NCI-H748 treated with DMSO at 0.1 percent for 48 hours (cell line): ENCODE data around the gene SNRPD2.

Experiments used
- DNase-seq: peaks from one replicate; lab custom pipeline; 2025; lab: John Stamatoyannopoulos, UW

SNRPD2 gene

DNA sequence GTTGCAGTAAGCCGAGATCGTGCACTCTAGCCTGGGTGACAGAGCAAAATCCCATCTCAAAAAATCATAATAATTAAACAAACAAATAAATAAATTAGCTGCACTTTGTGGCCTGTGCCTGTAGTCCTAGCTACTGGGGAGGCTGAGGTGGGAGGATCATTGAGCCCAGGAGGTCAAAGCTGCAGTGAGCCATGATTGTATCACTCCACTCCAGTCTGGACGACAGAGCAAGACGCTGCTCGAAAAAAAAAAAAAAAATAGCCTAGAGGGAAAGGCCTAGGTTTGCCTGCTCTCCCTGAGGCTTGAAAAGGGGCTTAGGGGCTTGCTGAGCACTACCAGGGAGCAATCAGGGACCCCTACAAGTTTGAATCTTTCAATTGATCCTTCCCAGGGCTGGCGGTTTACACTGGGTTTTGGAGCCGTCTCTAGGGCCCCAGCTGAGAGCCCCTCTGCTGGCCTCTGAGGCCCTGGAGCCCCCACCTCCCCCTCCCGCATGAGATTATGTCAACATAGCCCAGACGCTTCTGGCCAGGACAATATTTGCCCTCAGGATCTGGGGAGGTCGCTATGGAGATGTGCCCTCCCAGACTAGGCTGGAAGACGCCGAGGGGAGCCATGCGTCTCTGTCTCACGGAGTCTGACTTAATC is 34.1 kb downstream of the SNRPD2 start:
- DNase-seq = no peak

DNA sequence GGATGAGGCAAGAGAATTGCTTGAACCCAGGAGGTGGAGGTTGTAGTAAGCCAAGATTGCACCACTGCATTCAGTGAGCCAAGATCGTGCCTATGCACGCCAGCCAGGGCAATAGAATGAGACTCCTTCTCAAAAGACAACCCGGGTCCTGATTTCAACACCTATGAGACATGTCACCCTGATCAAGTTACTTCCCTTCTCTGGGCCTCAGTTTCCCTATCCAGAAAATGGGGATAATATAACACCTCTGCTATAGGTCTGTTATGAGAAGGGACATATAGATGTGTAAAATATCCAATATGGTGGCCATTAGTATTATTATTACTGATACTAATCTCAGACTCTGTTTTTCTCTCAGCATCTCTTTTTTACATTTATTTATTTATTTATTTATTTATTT is 36.7 kb downstream of the SNRPD2 start:
- DNase-seq = no peak

- DNase-seq = no peak
These were observed 38.1 kb downstream of the SNRPD2 start for GRCh38 chr19:45653634-45654033.

GRCh38 chr19:45650722-45651121 is 41.0 kb downstream of the SNRPD2 start:
- DNase-seq = no peak

DNA sequence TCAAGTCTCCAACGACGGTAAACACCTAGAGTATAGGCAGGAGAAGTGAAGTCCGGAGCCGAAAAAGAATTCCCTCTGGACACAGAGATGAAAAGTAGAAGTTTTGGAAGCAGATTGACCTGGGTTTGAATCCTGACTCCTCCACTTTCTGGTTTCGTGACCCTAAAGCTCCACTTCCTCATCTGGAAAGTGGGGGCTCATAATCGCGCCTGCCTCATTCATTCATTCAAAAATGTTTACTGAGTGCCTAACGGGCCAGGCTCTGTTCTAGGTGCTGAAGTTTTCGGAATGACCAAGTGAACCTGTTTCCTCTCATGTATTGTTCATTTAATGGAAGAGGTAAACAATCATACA is 45.4 kb downstream of the SNRPD2 start:
- no peak for DNase-seq

GRCh38 chr19:45645631-45646344 is 46.0 kb downstream of the SNRPD2 start:
- peak; percentile 81 for DNase-seq

- DNase-seq = no peak
These were observed 46.6 kb downstream of the SNRPD2 start for GRCh38 chr19:45645068-45645630.

- no peak for DNase-seq
These were observed 47.6 kb downstream of the SNRPD2 start for GRCh38 chr19:45643927-45644771.

DNA sequence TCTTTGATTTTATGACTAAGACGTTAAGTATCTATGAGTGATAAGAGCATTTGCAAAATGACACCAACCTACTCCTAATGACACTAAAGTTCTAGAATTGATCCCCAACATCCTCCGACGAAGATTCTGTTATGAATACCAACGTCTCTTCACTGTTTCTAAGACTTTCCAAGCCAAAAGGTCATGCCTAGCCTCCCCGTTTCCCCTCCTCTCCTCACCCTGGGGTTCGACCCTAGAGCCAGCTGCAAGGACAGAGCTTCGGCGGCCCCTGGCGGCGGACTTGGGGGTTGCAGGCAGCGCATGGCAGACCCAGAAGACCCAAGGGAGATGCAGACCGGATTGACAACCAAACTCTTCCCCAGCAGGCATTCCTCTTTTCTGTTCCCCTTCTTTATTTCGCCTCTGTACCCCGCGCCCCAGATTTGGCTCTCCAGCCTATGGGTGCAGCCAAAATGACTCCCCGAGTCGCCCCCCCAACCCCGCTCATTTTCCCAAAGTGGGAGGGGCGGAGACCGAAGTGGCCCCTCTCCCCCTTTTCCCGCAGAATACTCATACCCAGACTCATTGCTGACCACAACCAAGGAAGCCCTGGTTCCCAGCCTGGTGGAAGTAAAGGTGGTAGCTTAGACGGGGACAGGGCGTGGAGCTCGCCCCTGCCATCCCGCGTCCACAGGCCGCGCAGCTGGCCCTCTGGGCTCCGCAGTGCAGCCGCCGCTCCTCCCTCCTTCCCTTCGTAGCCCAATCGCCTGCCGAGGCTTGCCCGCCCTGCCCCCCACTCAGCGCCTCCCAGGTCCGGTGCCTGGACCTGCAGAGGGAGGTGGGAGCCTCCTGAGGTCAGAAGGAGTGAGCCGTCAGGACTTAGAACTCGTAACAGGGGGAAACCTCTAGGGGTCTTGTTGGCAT is 48.5 kb downstream of the SNRPD2 start:
- DNase-seq = peak; percentile 77

DNA sequence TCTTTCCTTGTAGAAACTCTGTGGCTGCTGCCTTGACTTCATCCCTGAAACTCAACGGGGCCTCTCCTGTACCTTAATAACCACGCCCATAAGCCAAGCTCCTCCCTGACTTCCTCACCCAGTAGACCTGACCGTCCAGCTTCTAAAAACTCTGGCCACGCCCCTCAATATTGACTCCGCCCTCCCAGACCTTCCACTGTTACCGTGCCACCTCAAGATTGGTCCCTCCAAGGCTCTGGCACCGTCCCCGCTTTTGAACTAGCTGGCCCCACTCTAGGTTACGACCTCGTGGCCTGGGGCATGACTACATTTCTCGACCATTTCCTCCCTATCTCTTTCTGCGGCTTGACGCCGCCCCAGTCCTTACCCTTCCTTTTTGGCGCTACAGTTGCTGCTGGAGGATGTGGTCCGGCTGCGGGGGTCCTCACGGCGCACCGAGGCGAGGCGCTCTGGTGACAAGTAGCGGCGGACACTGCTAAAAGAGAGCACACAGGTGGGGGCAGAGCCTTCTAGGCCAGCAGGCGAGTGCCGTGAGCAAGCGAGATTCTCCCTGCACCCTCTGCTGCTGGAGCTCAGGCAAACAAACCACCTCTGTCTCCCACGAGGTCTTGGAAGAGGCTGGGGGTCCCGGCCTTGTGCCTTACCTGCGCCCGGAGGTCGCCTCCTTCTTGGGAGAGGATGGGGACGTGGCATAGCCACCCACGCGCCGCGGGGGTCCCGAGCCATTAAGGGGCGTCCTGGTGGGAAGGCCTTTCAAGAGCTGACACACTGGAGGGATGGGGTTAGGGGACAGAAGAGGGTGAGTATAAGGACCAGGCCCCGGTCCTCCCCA is 50.3 kb downstream of the SNRPD2 start:
- peak; percentile 98 for DNase-seq

GRCh38 chr19:45640849-45641273 is 50.9 kb downstream of the SNRPD2 start:
- DNase-seq = peak; percentile 69

GRCh38 chr19:45638930-45639729 is 52.6 kb downstream of the SNRPD2 start, which contains the start of gene EML2:
TSS of gene EML2 (minus strand) at chr19:45639397. CDS start at chr19:45639376, 21 bp downstream.
- DNase-seq = peak; percentile 40

GRCh38 chr19:45637890-45638667 is 53.7 kb downstream of the SNRPD2 start:
- DNase-seq = no peak
